Gastrocnemius medialis (tissue), 4 donors: Measurements from ENCODE around the gene VKORC1L1.
"Not testable (repeated sequence)": the region's sequence is repeated elsewhere in the genome, so short reads cannot be mapped to it uniquely, and the experiment has no call there.

ENCODE experiments used
- POLR2A ChIP-seq, 2 donors: fragments of 450-650 bp; IDR thresholded peaks; one replicate each; pipeline ENCODE4 v1.6.1; 2017; ENCODE audit warnings: antibody characterized with exemption in 2 of 2, mild to moderate bottlenecking in 2 of 2, moderate library complexity in 2 of 2
- TF ChIP-seq, protein P1 (sequence below), 5 experiments: fragments of 450-650 bp in 3 of 5; fragments of 200-600 bp in 2 of 5; sonication (generic) in 2 of 5; IDR thresholded peaks in 4 of 5; conservative IDR thresholded peaks in 1 of 5; 1 replicate in 4 of 5; 2 replicates in 1 of 5; pipeline ENCODE4 v1.5.1; 2016 to 2019; ENCODE audit warnings: antibody characterized with exemption in 5 of 5, mild to moderate bottlenecking in 3 of 5, moderate library complexity in 3 of 5

GRCh38 chr7:65945787-65946186 is 72.9 kb downstream of the VKORC1L1 start:
- TF ChIP-seq, protein P1, sequence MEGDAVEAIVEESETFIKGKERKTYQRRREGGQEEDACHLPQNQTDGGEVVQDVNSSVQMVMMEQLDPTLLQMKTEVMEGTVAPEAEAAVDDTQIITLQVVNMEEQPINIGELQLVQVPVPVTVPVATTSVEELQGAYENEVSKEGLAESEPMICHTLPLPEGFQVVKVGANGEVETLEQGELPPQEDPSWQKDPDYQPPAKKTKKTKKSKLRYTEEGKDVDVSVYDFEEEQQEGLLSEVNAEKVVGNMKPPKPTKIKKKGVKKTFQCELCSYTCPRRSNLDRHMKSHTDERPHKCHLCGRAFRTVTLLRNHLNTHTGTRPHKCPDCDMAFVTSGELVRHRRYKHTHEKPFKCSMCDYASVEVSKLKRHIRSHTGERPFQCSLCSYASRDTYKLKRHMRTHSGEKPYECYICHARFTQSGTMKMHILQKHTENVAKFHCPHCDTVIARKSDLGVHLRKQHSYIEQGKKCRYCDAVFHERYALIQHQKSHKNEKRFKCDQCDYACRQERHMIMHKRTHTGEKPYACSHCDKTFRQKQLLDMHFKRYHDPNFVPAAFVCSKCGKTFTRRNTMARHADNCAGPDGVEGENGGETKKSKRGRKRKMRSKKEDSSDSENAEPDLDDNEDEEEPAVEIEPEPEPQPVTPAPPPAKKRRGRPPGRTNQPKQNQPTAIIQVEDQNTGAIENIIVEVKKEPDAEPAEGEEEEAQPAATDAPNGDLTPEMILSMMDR (IDR thresholded peaks at IDR 0.05 in 4 of 5, conservative IDR thresholded peaks at IDR 0.05 in 1 of 5): not testable (repeated sequence)
- TF ChIP-seq POLR2A (IDR thresholded peaks at IDR 0.05): not testable (repeated sequence)
